ENCODE data around the gene SIX1. TPM values are rescaled to one million over a fixed set of nuclear protein-coding genes. Genes with fewer than 3 reads are reported as not detected.

Gene SIX1
- not detected for total RNA-seq

DNA sequence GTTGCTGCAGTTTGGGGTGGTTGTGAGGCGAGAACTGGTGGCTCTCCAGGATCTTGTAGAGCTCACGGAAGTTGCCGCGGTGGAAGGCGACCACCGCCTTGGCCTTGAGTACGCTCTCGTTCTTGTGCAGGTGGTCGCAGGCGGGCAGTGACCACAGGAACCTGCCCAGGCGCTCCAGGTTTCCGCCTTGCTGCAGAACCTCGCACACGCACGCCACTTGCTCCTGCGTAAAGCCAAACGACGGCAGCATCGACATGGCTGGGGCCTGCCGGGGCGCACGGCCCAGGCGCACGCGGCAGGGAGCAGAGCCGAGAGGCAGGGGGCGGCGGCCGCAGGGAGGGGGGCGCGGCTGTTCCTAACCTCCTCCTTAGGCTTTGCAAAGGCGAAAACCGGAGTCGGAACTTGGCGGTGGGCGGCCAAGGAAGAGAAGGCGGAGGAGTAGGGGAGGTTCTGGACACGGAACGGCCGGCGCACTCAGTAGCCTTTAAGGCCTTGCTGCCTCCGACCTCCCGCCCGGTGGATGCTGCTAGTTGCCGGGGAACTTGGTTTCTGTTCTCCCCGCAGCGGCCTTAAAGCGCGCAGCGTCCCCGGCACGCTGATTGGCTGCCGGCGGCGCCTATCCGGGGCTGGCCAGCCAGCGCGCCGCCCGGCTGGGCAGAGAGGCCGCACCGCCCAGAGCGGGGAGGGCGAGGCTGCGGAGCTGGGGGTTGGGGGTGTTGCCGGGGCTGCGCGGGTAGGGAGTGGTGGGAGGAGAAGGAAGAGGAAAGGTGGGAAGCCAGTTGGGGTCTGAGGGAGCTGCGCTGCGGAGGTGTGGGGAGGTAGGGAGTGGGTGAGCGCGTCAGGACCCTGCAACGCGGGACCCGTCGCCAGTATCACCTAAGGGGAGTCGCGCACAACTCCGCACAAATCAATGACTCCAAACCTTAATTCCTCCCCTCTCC lies at the start of gene SIX1:
Gene SIX1 (minus strand): TSS at position 544 of the 941 bp plus-strand sequence. CDS start 288 bp downstream, at position 256.
- H3K4me1 Mint-ChIP-seq (ENCODE audit: low read depth) = peaks cover 47% of the 10 kb centered on the region
- CTCF ChIA-PET = interaction anchor here (1.2 kb wide), 1 partner anchor 10 kb away, joined by 3 read pairs; no protein-coding TSS in a partner anchor
- POLR2A ChIA-PET = interaction anchor here (0.8 kb wide), 1 partner anchor 84 kb away, joined by 4 read pairs; no protein-coding TSS in a partner anchor
- no peaks in the 10 kb centered on the region for H3K9me3 Mint-ChIP-seq (ENCODE audit: insufficient read depth)
- H3K27me3 Mint-ChIP-seq (ENCODE audit: low read depth) = peaks cover 89% of the 10 kb centered on the region
- ATAC-seq (peak; percentile 58), DNase-seq (peak; percentile 39)
- peak within 1 kb of the TSS; percentile 62 for H3K27ac Mint-ChIP-seq
- peaks cover 4% of the 10 kb centered on the region for H3K36me3 Mint-ChIP-seq (ENCODE audit: low read depth)
- H3K4me3 Mint-ChIP-seq = peak within 1 kb of the TSS; percentile 50

- H3K9me3 Mint-ChIP-seq (ENCODE audit: insufficient read depth) = peaks cover 4% of the 10 kb centered on the region
- no peak for ATAC-seq
- POLR2A ChIA-PET = no interaction called here
These were observed 46.0 kb upstream of the SIX1 start for GRCh38 chr14:60695327-60695726.

DNA sequence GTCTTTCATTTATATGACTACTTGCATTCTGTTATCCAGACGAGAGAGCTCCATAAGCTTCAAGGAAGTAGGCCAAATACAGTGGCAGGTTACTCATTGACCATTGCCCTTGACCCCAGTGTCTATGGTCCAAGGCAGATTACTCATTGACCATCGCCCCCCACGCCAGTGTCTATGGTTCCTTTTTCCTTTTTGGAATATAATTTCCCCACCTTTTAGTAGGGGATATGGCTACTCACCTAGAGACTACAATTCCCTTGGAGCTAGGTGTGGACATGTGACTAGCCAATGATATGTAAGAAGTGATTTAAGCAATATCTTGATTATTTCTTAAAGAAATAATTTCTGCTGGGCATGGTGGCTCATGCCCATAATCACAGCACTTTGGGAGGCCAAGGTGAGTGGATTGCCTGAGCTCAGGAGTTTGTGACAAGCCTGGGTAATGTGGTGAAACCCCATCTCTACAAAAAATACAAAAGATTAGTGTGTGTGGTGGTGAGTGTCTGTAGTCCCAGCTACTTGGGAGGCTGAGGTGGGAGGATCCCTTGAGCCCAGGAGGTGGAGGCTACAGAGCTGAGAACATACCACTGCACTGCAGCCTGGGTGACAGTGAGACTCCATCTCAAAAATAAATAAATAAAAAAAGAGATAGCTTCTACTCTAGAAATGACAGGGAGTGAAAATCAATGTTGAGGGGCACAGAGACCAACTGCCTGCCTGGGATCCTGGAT lies 42.3 kb upstream of the SIX1 start:
- POLR2A ChIA-PET = interaction anchor here (0.6 kb wide), 1 partner anchor 62 kb away, joined by 3 read pairs; no protein-coding TSS in a partner anchor

More at GRCh38 chr14:60695327-60695726, 46.0 kb upstream of the SIX1 start:
- H3K4me3 Mint-ChIP-seq = no peak overlapping the region
- H3K4me1 Mint-ChIP-seq (ENCODE audit: low read depth) = no peaks in the 10 kb centered on the region
- H3K27ac Mint-ChIP-seq = no peak overlapping the region
- DNase-seq = no peak
- no peaks in the 10 kb centered on the region for H3K36me3 Mint-ChIP-seq (ENCODE audit: low read depth)
- CTCF ChIA-PET = no interaction called here
- H3K27me3 Mint-ChIP-seq (ENCODE audit: low read depth) = peaks cover 29% of the 10 kb centered on the region

GRCh38 chr14:60686865-60687264 lies 37.6 kb upstream of the SIX1 start:
- ChIA-PET POLR2A (no interaction called here), CTCF (no interaction called here)
- Mint-ChIP-seq H3K27me3 (ENCODE audit: low read depth) (peaks cover 3% of the 10 kb centered on the region), H3K36me3 (ENCODE audit: low read depth) (no peaks in the 10 kb centered on the region), H3K9me3 (ENCODE audit: insufficient read depth) (no peaks in the 10 kb centered on the region), H3K4me1 (ENCODE audit: low read depth) (no peaks in the 10 kb centered on the region), H3K27ac (no peak overlapping the region), H3K4me3 (no peak overlapping the region)
- DNase-seq = no peak
- ATAC-seq = no peak

More for the DNA sequence above, 42.3 kb upstream of the SIX1 start:
- no peaks in the 10 kb centered on the region for H3K4me1 Mint-ChIP-seq (ENCODE audit: low read depth)
- H3K27me3 Mint-ChIP-seq (ENCODE audit: low read depth) = peaks cover 16% of the 10 kb centered on the region
- H3K9me3 Mint-ChIP-seq (ENCODE audit: insufficient read depth) = no peaks in the 10 kb centered on the region
- CTCF ChIA-PET = no interaction called here
- DNase-seq = no peak
- H3K36me3 Mint-ChIP-seq (ENCODE audit: low read depth) = no peaks in the 10 kb centered on the region
- H3K27ac Mint-ChIP-seq = no peak overlapping the region
- no peak overlapping the region for H3K4me3 Mint-ChIP-seq
- ATAC-seq = no peak

DNA sequence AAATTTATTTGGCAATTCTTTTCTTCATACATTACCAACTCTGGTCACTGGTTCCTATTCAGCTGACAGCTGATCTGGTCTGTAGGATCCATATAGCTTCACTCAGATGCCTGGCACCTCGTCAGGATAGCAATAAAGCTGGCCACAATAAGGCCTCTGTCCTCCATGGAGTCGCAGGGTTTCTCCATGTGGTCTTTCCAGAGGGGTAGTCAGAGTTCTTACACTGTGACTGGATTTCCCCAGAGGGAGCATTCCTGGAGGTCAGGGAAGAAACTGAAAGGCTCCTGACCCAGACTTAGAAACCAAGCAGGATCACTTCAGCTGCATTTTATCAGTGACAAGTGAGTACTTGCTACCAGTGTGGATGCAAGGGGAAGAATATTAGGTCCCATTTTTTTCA lies 34.9 kb upstream of the SIX1 start:
- ChIA-PET CTCF (no interaction called here), POLR2A (no interaction called here)
- DNase-seq (no peak), ATAC-seq (no peak)
- Mint-ChIP-seq H3K4me3 (no peak overlapping the region), H3K27ac (no peak overlapping the region), H3K4me1 (ENCODE audit: low read depth) (no peaks in the 10 kb centered on the region), H3K9me3 (ENCODE audit: insufficient read depth) (no peaks in the 10 kb centered on the region), H3K27me3 (ENCODE audit: low read depth) (peaks cover 11% of the 10 kb centered on the region), H3K36me3 (ENCODE audit: low read depth) (no peaks in the 10 kb centered on the region)

DNA sequence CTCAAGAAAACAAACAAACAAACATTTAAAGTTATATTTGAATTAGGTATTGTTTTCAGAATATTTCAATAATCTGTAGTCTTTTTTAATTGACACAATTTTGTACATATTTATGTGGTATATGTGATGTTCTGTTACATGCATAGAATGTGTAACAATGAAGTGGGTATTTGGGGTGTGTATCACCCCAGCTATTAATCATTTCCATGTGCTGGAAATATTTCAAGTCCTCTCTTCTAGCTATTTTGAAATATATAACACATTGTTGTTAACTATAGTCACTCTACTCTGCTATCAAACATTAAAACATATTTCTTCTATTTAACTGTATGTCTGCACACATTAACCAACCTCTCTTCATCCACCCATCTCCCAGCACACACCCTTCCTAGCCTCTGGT lies 32.0 kb upstream of the SIX1 start:
- ChIA-PET POLR2A (no interaction called here), CTCF (no interaction called here)
- H3K4me1 Mint-ChIP-seq (ENCODE audit: low read depth) = no peaks in the 10 kb centered on the region
- no peak for DNase-seq
- H3K4me3 Mint-ChIP-seq = no peak overlapping the region
- no peak overlapping the region for H3K27ac Mint-ChIP-seq
- H3K9me3 Mint-ChIP-seq (ENCODE audit: insufficient read depth) = no peaks in the 10 kb centered on the region
- H3K27me3 Mint-ChIP-seq (ENCODE audit: low read depth) = peaks cover 11% of the 10 kb centered on the region
- H3K36me3 Mint-ChIP-seq (ENCODE audit: low read depth) = no peaks in the 10 kb centered on the region
- ATAC-seq = no peak

GRCh38 chr14:60680511-60680910 lies 31.2 kb upstream of the SIX1 start:
- ChIA-PET POLR2A (interaction anchor here (0.6 kb wide), 1 partner anchor 234 kb away, joined by 3 read pairs; no protein-coding TSS in a partner anchor), CTCF (interaction anchor here (1.3 kb wide), 1 partner anchor 15 kb away, joined by 3 read pairs; no protein-coding TSS in a partner anchor)
- H3K36me3 Mint-ChIP-seq (ENCODE audit: low read depth) = no peaks in the 10 kb centered on the region
- DNase-seq (no peak), ATAC-seq (no peak)
- H3K9me3 Mint-ChIP-seq (ENCODE audit: insufficient read depth) = no peaks in the 10 kb centered on the region
- no peak overlapping the region for H3K4me3 Mint-ChIP-seq
- H3K27ac Mint-ChIP-seq = no peak overlapping the region
- H3K4me1 Mint-ChIP-seq (ENCODE audit: low read depth) = no peaks in the 10 kb centered on the region
- peaks cover 11% of the 10 kb centered on the region for H3K27me3 Mint-ChIP-seq (ENCODE audit: low read depth)

- CTCF ChIA-PET = interaction anchor here (1.3 kb wide), 1 partner anchor 14 kb away, joined by 3 read pairs; no protein-coding TSS in a partner anchor
- peaks cover 11% of the 10 kb centered on the region for H3K27me3 Mint-ChIP-seq (ENCODE audit: low read depth)
- POLR2A ChIA-PET = no interaction called here
- DNase-seq = no peak
- no peak overlapping the region for H3K4me3 Mint-ChIP-seq
- no peak for ATAC-seq
- H3K36me3 Mint-ChIP-seq (ENCODE audit: low read depth) = no peaks in the 10 kb centered on the region
- H3K27ac Mint-ChIP-seq = no peak overlapping the region
- no peaks in the 10 kb centered on the region for H3K9me3 Mint-ChIP-seq (ENCODE audit: insufficient read depth)
- H3K4me1 Mint-ChIP-seq (ENCODE audit: low read depth) = no peaks in the 10 kb centered on the region
These were observed 30.4 kb upstream of the SIX1 start for GRCh38 chr14:60679566-60680258.

DNA sequence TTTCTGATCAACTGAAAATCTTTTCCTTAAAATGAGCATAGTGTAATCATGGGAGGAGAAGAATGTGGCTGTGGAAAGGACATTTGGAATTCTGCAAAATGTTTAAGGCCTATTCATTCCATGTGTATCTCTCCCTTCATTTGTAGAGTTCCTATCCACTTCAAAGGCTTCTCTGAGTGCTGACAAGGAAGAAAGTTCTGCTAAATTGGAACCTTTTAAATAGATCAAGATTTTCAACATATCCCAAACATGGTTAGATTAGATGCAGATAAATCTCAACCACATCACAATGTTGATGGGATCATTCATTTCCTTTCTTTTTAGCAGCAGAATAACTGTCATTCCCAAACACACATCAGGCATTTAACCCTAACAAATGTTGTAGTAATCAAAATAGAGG lies 28.4 kb upstream of the SIX1 start:
- ChIA-PET POLR2A (no interaction called here), CTCF (no interaction called here)
- no peaks in the 10 kb centered on the region for H3K4me1 Mint-ChIP-seq (ENCODE audit: low read depth)
- H3K4me3 Mint-ChIP-seq = no peak overlapping the region
- H3K9me3 Mint-ChIP-seq (ENCODE audit: insufficient read depth) = no peaks in the 10 kb centered on the region
- no peak for DNase-seq
- no peak overlapping the region for H3K27ac Mint-ChIP-seq
- no peak for ATAC-seq
- peaks cover 8% of the 10 kb centered on the region for H3K27me3 Mint-ChIP-seq (ENCODE audit: low read depth)
- no peaks in the 10 kb centered on the region for H3K36me3 Mint-ChIP-seq (ENCODE audit: low read depth)

- Mint-ChIP-seq H3K27ac (no peak overlapping the region), H3K4me1 (ENCODE audit: low read depth) (no peaks in the 10 kb centered on the region), H3K36me3 (ENCODE audit: low read depth) (no peaks in the 10 kb centered on the region), H3K4me3 (no peak overlapping the region), H3K27me3 (ENCODE audit: low read depth) (peaks cover 13% of the 10 kb centered on the region), H3K9me3 (ENCODE audit: insufficient read depth) (no peaks in the 10 kb centered on the region)
- ATAC-seq = no peak
- CTCF ChIA-PET = no interaction called here
- DNase-seq = no peak
- POLR2A ChIA-PET = no interaction called here
These were observed 21.7 kb upstream of the SIX1 start for GRCh38 chr14:60670989-60671388.

- ChIA-PET CTCF (no interaction called here), POLR2A (no interaction called here)
- Mint-ChIP-seq H3K36me3 (ENCODE audit: low read depth) (no peaks in the 10 kb centered on the region), H3K4me3 (no peak overlapping the region), H3K27me3 (ENCODE audit: low read depth) (peaks cover 26% of the 10 kb centered on the region), H3K27ac (no peak overlapping the region), H3K9me3 (ENCODE audit: insufficient read depth) (no peaks in the 10 kb centered on the region), H3K4me1 (ENCODE audit: low read depth) (no peaks in the 10 kb centered on the region)
- DNase-seq = no peak
- no peak for ATAC-seq
These were observed 19.3 kb upstream of the SIX1 start for GRCh38 chr14:60668431-60669112.
